ENCODE measurements around the gene CXCR4. TPM values are rescaled to one million over a fixed set of nuclear protein-coding genes. Genes with fewer than 3 reads are reported as not detected.

Gene CXCR4
- total and polyA plus RNA-seq, 2 of the 4 experiments (the other 2 are of a cell fraction): not detected

GRCh38 chr2:136136931-136137330 is 19.0 kb upstream of the CXCR4 start:
- ChIA-PET POLR2A (ENCODE audit: unreplicated experiment) (no interaction called here), CTCF (no interaction called here)
- TF ChIP-seq MAFK (IDR thresholded peaks at IDR 0.05; ENCODE audit: low read depth, low read length): no peak
- TF ChIP-seq SMC3 (IDR thresholded peaks at IDR 0.05; ENCODE audit: low read depth, low read length): no peak
- no peak for TF ChIP-seq MAZ (IDR thresholded peaks at IDR 0.05; ENCODE audit: borderline replicate concordance, low read depth, low read length)
- no peak for TF ChIP-seq USF2 (IDR thresholded peaks at IDR 0.05; ENCODE audit: low read depth, low read length)
- TF ChIP-seq RAD21 (IDR thresholded peaks at IDR 0.05; ENCODE audit: low read length): no peak
- no peak for TF ChIP-seq ELK1 (IDR thresholded peaks at IDR 0.05; ENCODE audit: borderline replicate concordance, low read depth, low read length)
- no peak for TF ChIP-seq BHLHE40 (IDR thresholded peaks at IDR 0.05; ENCODE audit: low read depth, low read length)
- no peak for TF ChIP-seq NFE2L2 (IDR thresholded peaks at IDR 0.05; ENCODE audit: low read depth, low read length)
- TF ChIP-seq CEBPB (IDR thresholded peaks at IDR 0.05; ENCODE audit: low read depth, low read length): no peak
- TF ChIP-seq POLR2A (IDR thresholded peaks at IDR 0.05; ENCODE audit: low read depth, low read length): no peak
- TF ChIP-seq RCOR1 (IDR thresholded peaks at IDR 0.05; ENCODE audit: insufficient replicate concordance, low read length): no peak
- no peak for TF ChIP-seq MXI1 (IDR thresholded peaks at IDR 0.05; ENCODE audit: borderline replicate concordance, low read depth, low read length)
- no peak for TF ChIP-seq RFX5 (IDR thresholded peaks at IDR 0.05; ENCODE audit: low read depth, low read length)
- ATAC-seq (ENCODE audit: low read depth) (no peak), DNase-seq (no peak)
- H2BK20ac ChIP-seq (ENCODE audit: low read depth, low read length): no peak overlapping the region
- in situ Hi-C loops (cut with MboI; ENCODE audit: low sequenced_read_pairs): no loop called here
- no peak overlapping the region for H3K56ac ChIP-seq (ENCODE audit: extremely low read depth, insufficient read depth, low read length)
- dilution Hi-C loops (cut with HindIII; ENCODE audit: low sequenced_read_pairs, unreplicated experiment): no loop called here
- H2BK120ac ChIP-seq (ENCODE audit: low read depth, low read length): no peak overlapping the region
- no peaks in the 10 kb centered on the region for H3K9me1 ChIP-seq (ENCODE audit: insufficient read depth, low read length)
- H3K18ac ChIP-seq (ENCODE audit: low read depth, low read length): no peak overlapping the region
- H4K20me1 ChIP-seq (ENCODE audit: insufficient read depth, low read length): no peaks in the 10 kb centered on the region
- H3K4ac ChIP-seq (ENCODE audit: low read depth, low read length): no peak overlapping the region
- no peak overlapping the region for H4K5ac ChIP-seq (ENCODE audit: low read depth, low read length)
- no TSS peak for BruUV-seq (replicated peaks)
- no peak overlapping the region for H3K23ac ChIP-seq (ENCODE audit: low read depth, low read length)
- no peak overlapping the region for H3K27ac ChIP-seq (ENCODE audit: insufficient read depth, low read length)
- no peaks in the 10 kb centered on the region for H3K79me1 ChIP-seq (ENCODE audit: low read depth in 1 of 2, low read length in 2 of 2)
- H2AK5ac ChIP-seq (ENCODE audit: low read depth, low read length): no peak overlapping the region
- intact Hi-C loops (cut with micrococcal nuclease): no loop called here
- H3K9me3 ChIP-seq (ENCODE audit: control insufficient read depth, insufficient read depth, low read length): no peaks in the 10 kb centered on the region
- no peak overlapping the region for H4K8ac ChIP-seq (ENCODE audit: low read depth in 2 of 2, low read length in 2 of 2)
- no peak overlapping the region for H2AK9ac ChIP-seq (replicated peaks; ENCODE audit: low read depth, low read length, poor library complexity)
- H2AFZ ChIP-seq (replicated peaks; ENCODE audit: low read length, poor library complexity): no peak overlapping the region
- no peak overlapping the region for H3K4me3 ChIP-seq (ENCODE audit: insufficient read depth, low read depth, low read length)
- no peak overlapping the region for H4K91ac ChIP-seq (ENCODE audit: insufficient read depth, low read depth, low read length)
- no peak overlapping the region for H3K14ac ChIP-seq (replicated peaks; ENCODE audit: low read depth, low read length)
- H3K27me3 ChIP-seq (ENCODE audit: control insufficient read depth, insufficient read depth, low read length): no peaks in the 10 kb centered on the region
- no peak overlapping the region for H2BK15ac ChIP-seq (ENCODE audit: low read depth, low read length)
- H3K4me2 ChIP-seq (ENCODE audit: low read depth, low read length): no peak overlapping the region
- no peak overlapping the region for H3K9ac ChIP-seq (ENCODE audit: low read depth, low read length)
- H3K36me3 ChIP-seq (ENCODE audit: control insufficient read depth, insufficient read depth, low read length): no peaks in the 10 kb centered on the region
- no CpG with 5 or more reads among the region's 1 CpG for WGBS, 2 experiments (ENCODE audit: extremely low coverage in 2 of 2, insufficient read length in 1 of 2)
- H3K4me1 ChIP-seq (ENCODE audit: control insufficient read depth, insufficient read depth, low read length): no peaks in the 10 kb centered on the region
- no peak overlapping the region for H2BK5ac ChIP-seq (ENCODE audit: low read depth, low read length, poor library complexity, severe bottlenecking)
